ENCODE data around the gene PLCD3. TPM values are rescaled to one million over a fixed set of nuclear protein-coding genes. Genes with fewer than 3 reads are reported as not detected.

The PLCD3 gene
- polyA plus RNA-seq, 1 donor (not counting 4 experiments of a cell fraction or from before 2014, with no cell fraction given), result 53.3 TPM

DNA sequence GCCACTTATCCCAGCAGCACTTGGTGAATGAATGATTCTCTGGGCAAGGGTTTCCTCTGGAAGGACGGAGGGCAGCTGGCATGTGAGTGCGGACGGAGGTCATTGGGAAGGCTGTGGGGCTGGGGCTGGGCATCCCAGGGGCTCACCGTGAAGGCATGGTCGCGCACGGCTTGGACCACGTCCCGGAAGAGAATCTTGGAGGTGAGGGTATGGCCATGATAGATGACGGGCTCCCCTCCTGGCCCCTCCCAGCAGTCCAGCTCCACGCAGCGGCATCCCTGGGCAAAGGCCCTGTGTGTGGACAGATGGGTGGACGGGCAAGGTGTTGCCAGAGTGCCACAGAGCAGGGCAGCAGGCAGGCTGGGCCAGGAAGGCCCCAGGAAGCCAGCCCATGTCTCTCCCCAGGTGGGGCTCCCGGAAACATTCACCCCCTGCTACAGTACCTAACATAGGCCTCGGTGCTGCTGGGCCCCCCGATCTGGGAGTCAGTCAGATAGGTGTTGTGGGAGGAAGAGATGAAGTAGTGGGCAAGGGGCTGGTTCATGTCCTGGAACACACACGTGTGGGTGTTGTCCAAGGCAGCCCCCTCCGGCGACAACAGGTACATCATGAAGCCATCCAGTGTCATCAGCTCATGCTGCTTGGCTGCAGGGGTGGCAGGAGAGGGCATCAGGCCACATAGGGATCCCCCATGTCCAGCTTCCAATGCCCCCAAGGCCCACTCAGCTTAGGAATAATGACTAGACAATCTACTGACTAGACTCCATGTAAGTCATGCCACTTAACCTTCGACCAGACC lies 14.3 kb downstream of the PLCD3 start:
- Histone ChIP-seq H3K36me3 (ENCODE audit: control insufficient read depth in 2 of 2, extremely low read depth in 1 of 2, insufficient read depth in 2 of 2, low read length in 2 of 2) (peaks cover 10 to 27% of the 10 kb centered on the region in 2 experiments), H2AFZ (ENCODE audit: control insufficient read depth, low read length) (no peak overlapping the region), H3K27me3 (ENCODE audit: control insufficient read depth, extremely low read depth, insufficient read depth, low read length) (no peaks in the 10 kb centered on the region), H3K4me2 (ENCODE audit: control insufficient read depth, extremely low read depth, insufficient read depth, low read depth, low read length) (no peak overlapping the region), H3K4me1 (ENCODE audit: control insufficient read depth, extremely low read depth, insufficient read depth, low read length) (peaks cover 7% of the 10 kb centered on the region), H4K20me1 (ENCODE audit: control insufficient read depth, extremely low read depth, insufficient read depth, low read length) (no peaks in the 10 kb centered on the region), H3K79me2 (ENCODE audit: control insufficient read depth, insufficient read depth, low read length) (peaks cover 15% of the 10 kb centered on the region), H3K4me3 (ENCODE audit: control insufficient read depth in 2 of 3, extremely low read depth in 1 of 3, insufficient read depth in 2 of 3, low read depth in 1 of 3, low read length in 3 of 3) (no peak overlapping the region), H3K9me3 (ENCODE audit: control insufficient read depth, low read depth, low read length) (no peaks in the 10 kb centered on the region), H3K9ac (ENCODE audit: control insufficient read depth, extremely low read depth, insufficient read depth, low read length) (no peak overlapping the region), H3K9me1 (ENCODE audit: control insufficient read depth, extremely low read depth, insufficient read depth, low read length) (no peaks in the 10 kb centered on the region), H3K27ac (ENCODE audit: control insufficient read depth, insufficient read depth, low read length) (no peak overlapping the region)
- TF ChIP-seq, protein P1, sequence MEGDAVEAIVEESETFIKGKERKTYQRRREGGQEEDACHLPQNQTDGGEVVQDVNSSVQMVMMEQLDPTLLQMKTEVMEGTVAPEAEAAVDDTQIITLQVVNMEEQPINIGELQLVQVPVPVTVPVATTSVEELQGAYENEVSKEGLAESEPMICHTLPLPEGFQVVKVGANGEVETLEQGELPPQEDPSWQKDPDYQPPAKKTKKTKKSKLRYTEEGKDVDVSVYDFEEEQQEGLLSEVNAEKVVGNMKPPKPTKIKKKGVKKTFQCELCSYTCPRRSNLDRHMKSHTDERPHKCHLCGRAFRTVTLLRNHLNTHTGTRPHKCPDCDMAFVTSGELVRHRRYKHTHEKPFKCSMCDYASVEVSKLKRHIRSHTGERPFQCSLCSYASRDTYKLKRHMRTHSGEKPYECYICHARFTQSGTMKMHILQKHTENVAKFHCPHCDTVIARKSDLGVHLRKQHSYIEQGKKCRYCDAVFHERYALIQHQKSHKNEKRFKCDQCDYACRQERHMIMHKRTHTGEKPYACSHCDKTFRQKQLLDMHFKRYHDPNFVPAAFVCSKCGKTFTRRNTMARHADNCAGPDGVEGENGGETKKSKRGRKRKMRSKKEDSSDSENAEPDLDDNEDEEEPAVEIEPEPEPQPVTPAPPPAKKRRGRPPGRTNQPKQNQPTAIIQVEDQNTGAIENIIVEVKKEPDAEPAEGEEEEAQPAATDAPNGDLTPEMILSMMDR (optimal IDR thresholded peaks at IDR 0.05 in 1 of 3, IDR thresholded peaks at IDR 0.05 in 1 of 3, conservative IDR thresholded peaks at IDR 0.05 in 1 of 3; ENCODE audit: extremely low read depth in 1 of 3, insufficient read depth in 2 of 3, low read length in 3 of 3), result no peak
- no peak for TF ChIP-seq EZH2 (IDR thresholded peaks at IDR 0.05; ENCODE audit: low read length)
- FAIRE-seq, result no peak
- dilution Hi-C loops (cut with MboI; ENCODE audit: extremely low pct_ligation_motif_present, low sequenced_read_pairs), result no loop called here
- no peak for DNase-seq (ENCODE audit: low read depth, low spot score)

DNA sequence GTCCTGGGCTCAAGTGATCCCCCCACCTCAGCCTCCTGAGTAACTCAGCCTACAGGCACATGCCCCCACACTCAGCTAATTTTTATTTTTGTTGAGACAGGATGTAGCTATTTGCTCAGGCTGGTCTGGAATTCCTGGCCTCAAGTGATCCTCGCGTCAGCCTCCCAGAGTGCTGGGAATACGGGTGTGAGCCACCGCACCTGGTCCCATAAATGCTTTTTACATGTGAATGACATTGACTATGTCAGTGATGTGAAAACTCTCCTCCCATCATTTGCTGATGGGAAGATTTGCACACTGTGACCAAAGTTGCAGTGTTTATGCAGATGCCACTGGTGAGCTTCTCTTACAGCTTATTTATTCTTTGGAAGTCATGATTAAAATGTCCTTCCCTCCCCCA lies 15.0 kb downstream of the PLCD3 start:
- Histone ChIP-seq H3K27ac (ENCODE audit: control insufficient read depth, insufficient read depth, low read length) (no peak overlapping the region), H3K4me1 (ENCODE audit: control insufficient read depth, extremely low read depth, insufficient read depth, low read length) (peaks cover under 1% of the 10 kb centered on the region), H3K4me3 (ENCODE audit: control insufficient read depth in 2 of 3, extremely low read depth in 1 of 3, insufficient read depth in 2 of 3, low read depth in 1 of 3, low read length in 3 of 3) (no peak overlapping the region), H2AFZ (ENCODE audit: control insufficient read depth, low read length) (no peak overlapping the region), H3K4me2 (ENCODE audit: control insufficient read depth, extremely low read depth, insufficient read depth, low read depth, low read length) (no peak overlapping the region), H3K9me1 (ENCODE audit: control insufficient read depth, extremely low read depth, insufficient read depth, low read length) (no peaks in the 10 kb centered on the region), H3K9me3 (ENCODE audit: control insufficient read depth, low read depth, low read length) (no peaks in the 10 kb centered on the region), H3K79me2 (ENCODE audit: control insufficient read depth, insufficient read depth, low read length) (peaks cover 9% of the 10 kb centered on the region), H3K36me3 (ENCODE audit: control insufficient read depth in 2 of 2, extremely low read depth in 1 of 2, insufficient read depth in 2 of 2, low read length in 2 of 2) (peaks cover 15 to 32% of the 10 kb centered on the region in 2 experiments), H3K27me3 (ENCODE audit: control insufficient read depth, extremely low read depth, insufficient read depth, low read length) (no peaks in the 10 kb centered on the region), H4K20me1 (ENCODE audit: control insufficient read depth, extremely low read depth, insufficient read depth, low read length) (no peaks in the 10 kb centered on the region), H3K9ac (ENCODE audit: control insufficient read depth, extremely low read depth, insufficient read depth, low read length) (no peak overlapping the region)
- FAIRE-seq, result no peak
- no peak for TF ChIP-seq EZH2 (IDR thresholded peaks at IDR 0.05; ENCODE audit: low read length)
- TF ChIP-seq, protein P1 (optimal IDR thresholded peaks at IDR 0.05 in 1 of 3, IDR thresholded peaks at IDR 0.05 in 1 of 3, conservative IDR thresholded peaks at IDR 0.05 in 1 of 3; ENCODE audit: extremely low read depth in 1 of 3, insufficient read depth in 2 of 3, low read length in 3 of 3), result no peak
- dilution Hi-C loops (cut with MboI; ENCODE audit: extremely low pct_ligation_motif_present, low sequenced_read_pairs), result no loop called here
- no peak for DNase-seq (ENCODE audit: low read depth, low spot score)
